Right kidney (tissue), 1 donor: ENCODE measurements around the gene ARL15.
"Not testable (repeated sequence)": the region's sequence is repeated elsewhere in the genome, so short reads cannot be mapped to it uniquely, and the experiment has no call there.

Experiments
- DNase-seq: peaks from one replicate; pipeline ENCODE4 v3.0.0-alpha.2; 2016

Gene ARL15

DNA sequence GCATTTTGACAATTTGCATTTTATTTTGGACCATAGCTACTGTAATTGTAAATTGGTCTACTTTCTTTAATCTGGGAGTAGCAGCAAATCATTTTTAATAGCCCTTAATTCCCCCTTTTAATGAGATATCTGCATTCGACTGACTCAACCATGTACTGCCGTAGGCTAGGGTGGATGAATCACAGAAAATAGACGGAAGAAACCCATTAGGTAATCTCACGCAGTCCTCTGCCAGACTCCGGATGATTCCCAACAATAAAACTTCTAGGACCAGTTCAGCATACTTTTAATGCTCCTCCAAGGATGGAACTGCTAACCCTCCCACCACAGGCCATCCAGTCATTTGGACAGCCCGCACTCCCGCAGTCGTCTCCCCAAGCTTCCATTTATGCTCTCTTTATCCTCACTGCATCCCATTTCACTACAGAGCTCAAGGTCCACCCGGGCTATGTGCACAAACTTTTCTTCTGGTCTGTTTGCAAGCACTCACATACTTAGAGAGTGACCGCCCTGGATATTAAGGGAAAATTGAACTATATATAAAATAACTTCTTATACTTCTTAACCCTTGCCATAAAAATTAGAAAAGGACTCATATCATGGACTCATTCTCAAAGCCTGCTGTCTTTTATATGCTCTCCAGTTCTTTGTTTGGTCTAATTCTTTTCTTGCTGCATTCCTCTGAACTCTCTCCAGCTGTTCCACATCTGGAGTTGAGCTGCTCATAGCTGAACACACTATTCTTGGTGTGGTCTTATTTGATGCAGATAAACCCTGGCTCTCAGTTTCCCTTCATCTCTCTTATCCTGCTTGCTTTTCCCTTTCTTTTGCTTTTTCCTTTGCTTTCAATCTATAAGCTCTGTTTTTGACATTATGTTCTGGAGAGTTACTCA lies 326.6 kb downstream of the ARL15 start:
- no peak for DNase-seq

DNA sequence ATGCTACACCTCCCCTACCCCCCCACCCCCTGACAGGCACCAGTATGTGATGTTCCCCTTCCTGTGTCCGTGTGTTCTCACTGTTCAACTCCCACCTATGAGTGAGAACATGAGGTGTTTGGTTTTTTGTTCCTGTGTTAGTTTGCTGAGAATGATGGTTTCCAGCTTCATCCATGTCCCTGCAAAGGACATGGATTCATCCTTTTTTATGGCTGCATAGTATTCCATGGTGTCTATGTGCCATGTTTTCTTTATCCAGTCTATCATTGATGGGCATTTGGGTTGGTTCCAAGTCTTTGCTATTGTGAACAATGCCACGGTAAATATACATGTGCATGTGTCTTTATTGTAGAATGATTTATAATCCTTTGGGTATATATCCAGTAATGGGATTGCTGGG lies 328.1 kb downstream of the ARL15 start:
- not testable (repeated sequence) for DNase-seq

DNA sequence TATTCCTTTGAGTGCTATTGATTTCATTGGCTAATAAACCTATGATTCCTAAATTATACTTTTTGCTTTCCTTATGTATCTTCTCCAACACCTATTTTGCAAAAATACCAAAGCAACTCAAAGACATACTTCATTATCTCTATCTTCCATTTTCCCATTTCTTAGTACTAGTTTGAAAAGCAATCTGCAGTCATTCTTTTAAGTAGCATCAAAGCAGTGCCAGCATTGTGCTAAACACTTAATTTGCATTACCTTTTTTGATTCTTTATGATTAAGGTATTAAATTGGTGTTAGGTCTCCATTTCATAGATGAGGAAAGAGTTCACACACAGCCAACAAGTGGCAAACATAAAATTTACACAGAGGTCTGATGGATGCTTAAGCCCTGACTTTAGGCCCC lies 330.3 kb downstream of the ARL15 start:
- DNase-seq, result no peak

DNA sequence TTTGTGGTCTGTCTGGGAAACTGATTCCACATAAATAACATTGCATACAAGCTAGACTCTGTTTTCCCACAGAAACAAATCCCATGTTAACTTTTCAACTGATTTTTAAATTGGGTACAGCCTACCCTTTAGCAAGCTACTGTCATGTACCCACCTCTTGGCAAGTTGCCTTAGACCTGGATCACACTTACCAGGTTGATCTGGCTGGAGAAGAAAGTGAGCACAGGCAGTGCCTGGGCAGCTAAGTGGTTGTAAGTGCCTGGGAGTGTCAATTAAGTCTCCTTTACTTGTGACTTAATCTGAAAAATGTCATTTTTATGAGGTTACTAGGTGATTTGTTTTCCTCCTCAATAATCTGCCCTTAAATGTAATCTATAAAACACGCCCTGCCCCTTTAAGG lies 336.4 kb downstream of the ARL15 start:
- DNase-seq, result no peak

DNA sequence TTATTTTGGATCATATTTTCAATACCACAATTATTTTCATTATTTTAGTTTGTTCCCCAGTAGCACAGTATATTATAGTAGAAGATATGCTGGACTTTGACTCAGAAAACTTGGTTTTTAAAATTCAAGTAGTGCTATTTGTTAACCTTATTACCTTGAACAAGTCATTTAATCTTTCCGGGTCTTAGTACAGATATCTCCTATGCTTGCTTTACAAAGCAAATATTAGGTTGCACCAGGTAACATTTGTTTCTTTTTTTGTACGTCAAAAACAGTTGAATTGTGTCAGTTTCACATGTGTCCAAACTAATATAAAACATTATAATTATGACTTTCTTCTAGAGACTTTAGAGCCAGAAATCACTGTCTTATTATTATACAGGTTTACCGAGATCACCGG lies 338.1 kb downstream of the ARL15 start:
- no peak for DNase-seq

DNA sequence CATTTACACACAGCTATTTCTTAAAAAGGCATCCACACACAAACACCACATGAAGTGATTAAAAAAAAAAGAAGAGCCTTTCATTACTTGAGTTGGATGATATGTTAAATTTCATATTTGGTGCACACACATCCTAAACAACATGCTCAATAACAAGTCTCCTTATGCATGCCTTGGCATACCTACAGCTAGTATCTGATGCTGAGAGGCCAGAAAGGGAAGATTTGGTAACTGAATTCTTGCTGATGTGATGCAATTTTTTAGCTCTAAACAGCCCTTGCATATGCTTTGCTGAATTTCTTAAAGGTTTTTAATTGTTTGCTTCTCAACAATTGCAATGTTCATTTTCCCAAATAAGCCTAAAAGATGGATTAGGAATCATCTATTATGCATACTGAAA lies 338.8 kb downstream of the ARL15 start:
- no peak for DNase-seq

DNA sequence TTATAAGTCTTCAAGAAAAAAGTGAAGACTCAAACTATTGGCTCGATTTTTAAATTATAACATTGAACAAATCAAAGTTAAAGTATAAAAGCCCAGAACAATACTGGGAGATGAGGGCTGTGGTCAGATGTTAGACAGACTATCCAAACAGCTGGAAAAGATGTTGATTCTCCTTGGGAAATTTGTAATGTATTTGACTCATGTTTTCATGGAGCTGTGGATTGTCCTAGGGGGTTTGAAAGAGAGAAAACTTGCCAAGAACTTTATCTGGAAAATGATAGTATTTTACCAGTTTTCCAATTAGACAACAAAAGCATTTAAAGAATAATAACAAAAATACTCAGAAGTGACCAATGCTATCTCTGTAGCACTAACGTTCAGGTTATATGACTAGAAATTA lies 339.2 kb downstream of the ARL15 start:
- DNase-seq, result no peak

DNA sequence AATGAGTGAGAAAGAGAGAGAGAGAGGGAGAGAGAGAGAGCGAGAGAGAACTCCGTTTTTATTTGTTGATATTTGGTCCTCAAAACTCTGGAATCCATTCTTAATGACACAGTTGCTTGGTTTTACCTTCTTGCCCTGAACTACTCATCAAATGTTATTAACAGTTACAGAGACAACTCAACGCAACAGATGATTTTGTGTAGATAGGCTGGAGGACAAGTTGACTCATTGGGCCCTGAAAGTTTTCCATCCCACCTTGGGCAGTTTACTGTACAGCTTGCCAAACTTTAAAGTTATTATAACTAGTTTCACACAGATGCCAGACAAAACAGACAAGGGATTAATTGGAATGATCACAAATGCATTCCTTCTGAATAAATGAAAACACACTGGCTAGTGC lies 339.9 kb downstream of the ARL15 start:
- DNase-seq, result no peak

DNA sequence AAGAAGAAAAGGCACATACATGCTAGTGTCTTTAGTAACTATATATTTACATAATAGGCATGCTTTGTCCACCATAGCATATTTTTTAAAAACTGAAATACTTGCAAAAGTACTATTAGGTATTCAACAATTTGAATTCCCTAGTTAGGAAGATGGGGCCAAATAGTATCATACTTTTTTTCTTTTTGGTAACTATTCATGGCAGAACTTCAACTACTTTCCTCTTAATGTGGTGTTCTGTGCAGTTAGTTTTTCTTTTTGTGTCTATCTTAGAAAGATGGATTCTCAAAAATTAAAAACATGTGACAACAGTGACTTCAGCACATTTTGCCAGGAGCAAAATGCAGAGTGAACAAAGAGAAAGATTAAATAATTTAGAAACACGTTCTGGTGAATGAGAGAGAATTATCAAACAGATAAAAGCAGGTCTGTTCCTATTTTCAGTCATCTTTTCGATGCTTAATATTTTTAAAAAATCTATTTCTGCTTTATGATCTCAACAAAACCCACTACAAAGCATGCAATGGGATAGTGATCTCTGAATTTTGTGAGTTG lies 341.1 kb downstream of the ARL15 start:
- no peak for DNase-seq

DNA sequence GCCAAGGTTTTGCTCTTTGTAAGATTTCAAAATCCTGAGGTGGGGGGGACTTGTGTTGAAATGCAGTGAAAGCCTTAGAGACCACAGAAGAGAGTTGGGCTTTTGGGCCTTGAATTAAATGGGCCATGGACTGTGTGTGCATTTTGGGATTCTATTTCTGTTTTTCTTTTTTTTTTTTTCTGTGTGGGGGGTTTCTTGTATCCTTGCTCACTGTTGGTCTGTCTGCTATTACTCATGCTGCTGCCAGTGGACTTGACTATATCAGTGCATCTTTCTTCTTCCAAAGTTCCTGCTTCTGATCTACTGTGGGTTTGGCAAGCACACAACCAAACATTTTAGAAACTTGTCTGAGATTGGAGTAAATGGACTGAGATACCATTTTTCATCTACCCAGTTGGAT lies 344.9 kb downstream of the ARL15 start:
- no peak for DNase-seq

DNA sequence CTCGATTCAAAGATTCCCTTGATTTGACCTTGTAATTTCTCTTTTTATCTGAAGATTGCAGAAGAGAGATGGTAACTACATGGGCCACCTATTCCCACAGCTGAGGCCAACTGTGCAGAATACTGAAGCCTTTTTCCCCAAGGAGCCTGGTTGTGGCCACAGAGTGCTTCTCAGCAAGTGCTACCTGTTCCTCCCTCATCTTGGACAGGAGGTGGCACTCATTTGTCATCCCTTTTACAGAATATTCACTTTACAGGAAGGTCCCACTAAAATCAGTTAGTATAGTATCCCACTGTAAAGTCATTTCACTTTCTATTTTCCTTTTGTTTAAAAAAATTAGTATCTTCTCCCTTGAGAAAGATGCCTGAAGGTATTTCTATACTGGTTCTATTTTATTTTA lies 346.4 kb downstream of the ARL15 start:
- DNase-seq, result no peak

DNA sequence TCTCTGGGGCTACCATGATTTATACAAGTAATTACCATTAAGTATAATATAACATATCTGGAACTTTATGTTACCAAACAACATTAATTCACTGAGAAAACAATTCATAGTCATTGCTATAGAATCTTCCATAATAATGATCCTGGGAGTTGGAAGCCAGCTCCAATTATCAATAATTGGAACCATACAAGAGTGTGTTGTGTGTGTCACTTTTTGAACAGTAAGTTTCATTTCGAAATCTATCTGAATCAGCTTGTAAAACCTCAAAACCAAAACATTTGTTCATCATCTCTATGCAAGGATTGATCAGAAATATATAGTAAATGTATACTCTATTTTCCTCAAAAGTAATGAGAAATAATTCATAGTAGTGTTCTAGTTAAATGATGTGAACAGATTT lies 348.1 kb downstream of the ARL15 start:
- no peak for DNase-seq

DNA sequence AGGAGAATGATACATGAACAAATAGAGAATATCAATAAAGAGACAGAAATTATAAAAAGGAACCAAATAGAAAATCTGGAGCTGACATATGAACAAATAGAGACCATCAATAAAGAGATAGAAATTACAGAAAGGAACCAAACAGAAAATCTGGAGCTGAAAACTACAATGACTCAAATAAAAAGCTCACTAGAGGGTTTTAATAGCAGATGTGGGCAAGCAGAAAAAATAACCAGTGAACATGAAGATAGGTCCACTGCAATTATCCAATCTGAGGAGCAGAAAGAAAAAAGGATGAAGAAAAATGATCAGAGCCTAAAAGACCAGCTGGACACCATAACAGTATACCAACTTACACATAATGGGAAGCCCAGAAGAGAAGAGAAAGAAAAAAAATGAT lies 353.7 kb downstream of the ARL15 start:
- no peak for DNase-seq

DNA sequence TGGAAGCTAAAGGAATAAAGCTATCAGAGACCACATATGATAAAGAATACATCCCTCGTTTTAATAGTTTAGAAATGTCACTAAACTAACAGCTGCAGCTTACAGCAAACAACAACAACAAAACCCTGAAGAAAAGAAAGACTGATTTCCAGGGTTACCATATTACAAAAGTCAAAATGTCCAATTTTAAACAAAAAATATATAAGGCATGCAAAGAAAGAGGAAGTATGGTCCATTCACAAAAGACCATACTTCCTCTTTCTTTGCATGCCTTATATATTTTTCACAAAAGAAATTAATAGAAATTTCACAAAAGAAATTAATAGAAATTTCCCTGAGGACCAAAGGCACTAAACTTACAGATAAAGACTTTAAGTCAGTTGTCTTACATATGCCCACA lies 354.2 kb downstream of the ARL15 start:
- no peak for DNase-seq

DNA sequence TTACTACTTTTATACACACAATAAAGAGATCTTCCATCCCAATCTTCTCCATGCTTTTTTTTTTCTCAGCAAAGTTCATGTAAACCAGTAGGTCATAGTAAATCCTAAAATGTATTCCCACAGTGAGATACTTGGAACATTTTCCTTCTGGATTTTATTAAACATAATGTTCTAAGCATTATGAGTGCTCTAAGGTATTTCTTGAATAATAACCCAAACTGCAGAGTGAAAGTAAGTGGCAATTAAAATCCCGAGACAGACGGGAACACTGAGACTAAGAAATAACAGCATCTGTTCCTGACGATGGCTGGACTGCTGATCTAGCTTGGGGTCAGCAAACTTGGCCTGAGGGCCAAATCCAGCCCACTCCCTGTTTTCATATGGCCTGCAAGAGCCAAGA lies 359.8 kb downstream of the ARL15 start:
- no peak for DNase-seq

DNA sequence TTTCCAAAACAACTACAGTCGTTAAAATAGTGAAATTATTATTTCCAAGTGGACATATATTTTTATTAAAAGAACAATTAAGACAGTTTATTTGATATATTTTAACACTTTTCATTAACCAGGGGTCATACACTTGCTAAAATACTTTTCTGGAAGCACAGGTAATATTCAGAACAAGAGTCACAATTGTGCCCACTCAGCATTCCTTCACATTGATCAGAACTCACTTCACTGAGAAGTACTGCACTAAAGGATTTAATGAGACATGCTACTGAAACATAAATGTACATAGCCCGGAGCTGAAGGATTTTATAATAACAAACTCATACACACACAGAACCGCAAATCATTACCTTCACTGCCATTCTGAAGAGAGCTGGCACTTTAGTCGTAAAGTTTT lies 361.8 kb downstream of the ARL15 start:
- DNase-seq, result no peak

DNA sequence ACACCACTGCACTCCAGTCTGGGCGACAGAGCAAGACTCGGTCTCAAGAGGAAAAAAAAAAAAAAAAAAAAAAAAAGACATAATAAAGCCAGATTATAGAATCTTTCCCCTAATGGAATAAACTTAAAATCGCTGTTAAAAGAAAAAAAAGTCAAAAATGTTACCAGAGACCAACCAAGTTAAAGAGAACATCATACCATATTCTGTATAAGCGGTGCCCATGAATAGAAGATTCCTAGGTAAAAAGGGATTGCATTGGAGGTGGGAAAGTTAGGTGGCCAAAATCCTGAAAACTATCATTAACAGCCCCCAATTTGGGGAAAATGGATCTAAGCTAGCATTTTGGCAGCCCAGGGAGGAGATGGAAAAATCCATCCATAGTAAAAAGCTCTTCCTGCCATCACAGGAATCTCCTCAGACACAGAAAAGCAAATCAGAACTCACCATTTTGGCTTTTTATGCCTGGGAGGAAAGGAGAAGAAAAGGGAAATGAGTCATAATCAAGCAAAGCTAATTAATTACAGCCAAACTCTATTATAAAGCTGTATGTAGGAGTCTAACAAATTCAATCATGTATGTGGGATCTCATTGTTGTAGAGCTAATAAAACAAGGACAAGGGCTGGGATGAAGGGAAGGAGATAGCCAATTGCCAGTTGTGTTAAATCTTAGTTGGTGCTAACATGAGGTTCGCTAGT lies 363.8 kb downstream of the ARL15 start:
- DNase-seq, result no peak

DNA sequence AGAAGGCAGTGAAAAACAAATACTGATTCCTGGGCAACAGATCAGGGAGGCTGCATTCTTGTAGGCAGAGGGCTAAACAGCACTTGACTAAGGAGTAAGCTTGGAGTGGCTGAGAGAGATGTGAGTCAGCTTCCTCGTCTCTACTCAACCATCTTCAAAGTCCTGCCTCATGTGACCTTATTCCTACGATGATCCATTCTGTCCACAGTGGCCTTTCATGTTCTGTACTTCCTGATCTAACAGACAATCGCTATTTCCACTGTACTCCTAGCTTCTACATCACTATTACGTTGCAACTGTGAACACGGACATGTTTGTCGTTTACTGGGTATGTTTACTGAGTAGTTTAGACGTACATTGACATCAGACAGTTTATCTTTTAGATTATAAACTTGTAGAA lies 365.4 kb downstream of the ARL15 start:
- DNase-seq, result no peak

DNA sequence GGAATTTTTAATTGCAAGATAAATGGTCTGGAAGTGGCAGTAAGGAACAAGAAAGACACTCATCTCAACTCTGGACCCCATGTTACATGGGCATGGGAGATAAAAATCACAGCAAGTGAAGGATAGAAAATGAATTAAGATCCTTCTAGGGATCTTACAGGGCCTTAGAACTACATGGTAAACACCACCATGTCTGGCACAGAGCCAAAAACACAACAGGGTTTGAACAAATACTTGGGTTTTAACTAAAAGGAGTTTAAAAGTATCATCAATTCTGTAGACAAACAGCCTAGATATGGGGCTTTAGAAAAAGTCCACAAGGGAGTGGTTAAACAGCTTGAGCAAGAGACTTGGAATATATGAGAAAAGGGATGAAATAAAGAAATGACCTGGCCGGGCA lies 366.4 kb downstream of the ARL15 start:
- DNase-seq, result no peak

DNA sequence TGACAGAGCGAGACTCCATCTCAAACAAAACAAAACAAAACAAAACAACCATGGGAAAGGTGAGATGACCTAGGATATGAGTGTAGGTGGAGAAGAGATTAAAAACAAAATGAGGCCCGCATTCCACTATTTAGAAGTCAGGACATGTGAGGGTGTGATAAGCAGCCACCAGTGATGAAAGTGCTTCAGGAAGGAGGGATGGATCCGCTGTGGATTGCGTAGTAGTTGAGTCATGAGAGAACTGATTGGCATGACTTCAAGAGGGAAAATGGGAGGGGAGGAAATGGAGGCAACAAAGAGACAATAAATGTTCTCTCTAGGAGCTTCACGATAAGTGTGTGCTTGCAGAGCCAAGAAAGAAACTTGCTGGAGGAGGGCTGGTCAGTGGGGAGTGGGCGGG lies 367.6 kb downstream of the ARL15 start:
- no peak for DNase-seq

DNA sequence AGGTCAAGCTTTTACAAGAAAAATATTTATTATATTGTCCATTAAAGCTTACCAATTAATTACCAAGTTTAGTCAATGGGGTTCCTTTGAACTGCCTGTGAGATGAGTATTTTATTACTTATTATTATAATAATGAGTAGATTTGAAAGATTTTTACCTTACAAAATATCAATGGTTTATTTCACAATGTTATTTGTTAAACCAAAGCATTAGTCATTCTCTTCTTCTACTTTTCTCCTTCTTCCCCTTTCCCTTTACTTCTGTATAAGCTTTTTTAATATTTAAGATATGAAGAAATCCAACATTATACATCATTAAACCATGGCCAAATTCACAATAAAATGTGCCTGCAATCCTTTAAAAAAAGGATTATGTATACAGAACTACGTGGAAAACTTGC lies 369.5 kb downstream of the ARL15 start:
- DNase-seq, result no peak

DNA sequence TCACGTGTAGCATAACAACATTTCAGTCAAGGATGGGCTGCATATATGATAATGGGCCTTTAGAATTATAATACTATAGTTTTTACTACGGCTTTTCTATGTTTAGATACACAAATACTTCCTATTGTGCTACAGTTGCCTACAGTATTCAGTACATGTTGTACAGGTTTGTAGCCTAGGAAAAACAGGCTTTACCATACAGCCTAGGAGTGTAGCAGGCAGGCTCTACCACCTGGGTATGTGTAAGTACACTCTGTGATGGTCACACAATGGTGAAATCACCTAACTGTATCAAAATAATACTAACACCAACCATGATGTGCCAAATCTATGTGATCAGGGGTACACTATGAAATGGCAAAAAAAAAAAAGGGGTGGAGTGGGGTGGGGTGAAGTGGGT lies 372.9 kb downstream of the ARL15 start:
- DNase-seq, result no peak

DNA sequence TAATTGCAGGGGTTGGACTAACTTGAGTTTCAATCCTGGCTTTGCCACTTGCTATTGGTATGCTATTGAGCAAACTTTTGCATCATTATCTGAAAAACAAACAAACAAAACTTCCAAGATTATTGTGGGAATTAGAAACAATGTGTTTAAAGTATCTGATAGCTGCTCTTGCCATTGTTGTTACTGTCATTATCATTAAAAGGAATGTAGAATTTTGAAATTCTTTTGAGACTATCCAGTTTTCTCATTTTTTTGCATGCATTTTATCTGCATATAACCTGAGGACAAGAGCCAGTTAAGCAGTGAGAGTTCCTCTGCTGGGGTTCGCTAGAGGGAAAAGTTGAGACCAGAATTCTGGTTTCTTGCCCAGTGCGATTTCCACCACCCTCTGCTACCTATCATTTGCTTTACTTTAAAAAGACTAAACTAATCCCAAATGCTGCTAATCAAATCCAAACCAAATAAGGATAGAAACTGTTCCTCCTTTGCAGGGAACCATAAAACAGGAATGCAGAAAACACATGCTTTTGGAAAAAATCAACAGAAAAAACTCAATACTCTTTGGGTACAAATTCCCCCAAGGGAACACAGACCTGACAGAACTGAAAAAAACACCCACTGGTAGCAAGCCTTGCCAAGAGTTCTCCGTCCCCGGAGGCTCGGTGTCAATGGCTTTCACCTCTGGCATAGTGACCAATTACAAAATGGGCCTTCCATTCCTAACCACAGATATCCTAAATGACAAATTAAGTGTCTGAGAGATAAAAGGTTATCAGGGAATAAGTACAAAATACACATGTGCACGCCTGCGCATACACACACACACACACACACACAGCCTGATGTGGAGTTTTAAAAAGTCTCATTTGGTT lies 373.7 kb downstream of the ARL15 start:
- DNase-seq, result peak; percentile 35
